Colonic mucosa (tissue), 4 donors: ENCODE measurements around the gene WNK1. TPM values are rescaled to one million over a fixed set of nuclear protein-coding genes. Genes with fewer than 3 reads are reported as not detected.
"Not testable (repeated sequence)": the region's sequence is repeated elsewhere in the genome, so short reads cannot be mapped to it uniquely, and the experiment has no call there.

Source experiments
- DNase-seq: peaks from one replicate; pipeline ENCODE4 v3.0.0-alpha.2; 2020
- H3K27ac ChIP-seq: fragments of 200-600 bp; one replicate; pipeline ENCODE4 v1.8.0; 2021
- H3K27me3 ChIP-seq: fragments of 200-600 bp; one replicate; pipeline ENCODE4 v1.8.0; 2021
- H3K36me3 ChIP-seq: fragments of 200-600 bp; one replicate; pipeline ENCODE4 v1.8.0; 2021
- H3K4me1 ChIP-seq: fragments of 200-600 bp; one replicate; pipeline ENCODE4 v1.8.0; 2021; ENCODE audit warnings: mild to moderate bottlenecking
- H3K4me3 ChIP-seq: fragments of 200-600 bp; one replicate; pipeline ENCODE4 v1.8.0; 2021
- H3K9ac ChIP-seq, 2 donors: one replicate each; pipeline ENCODE4 v1.7.0; 2013; ENCODE audit warnings: control low read depth in 2 of 2, low read depth in 2 of 2, low read length in 2 of 2
- H3K9me3 ChIP-seq: fragments of 200-600 bp; one replicate; pipeline ENCODE4 v1.8.0; 2021
- intact Hi-C: fragments of 100-400 bp; cut with DNase I; formaldehyde crosslinking; loops from one replicate; pipeline ENCODE4 v1.14.1; 2022
- total RNA-seq, 2 donors: library from RNA; stranded (reverse); fragmentation: NEBNext Ultra II Directional in 1 of 2; extraction: Animal tissue kit (Norgen Biotek cat#: 25700) in 1 of 2; gene quantifications; one replicate each; pipeline ENCODE4 v1.2.1, GENCODE V29; 2021
- TF ChIP-seq, protein P1 (sequence below): fragments of 200-600 bp; IDR thresholded peaks from one replicate; pipeline ENCODE4 v1.8.0; 2022; ENCODE audit warnings: antibody characterized with exemption, mild to moderate bottlenecking
- donor health status: healthy.
- donor health status: DM: no; HTN: no; CAD: no.
- donor health status: DM: no; HTN: no; CAD: no.

The WNK1 gene
- total RNA-seq, 2 donors from 2014 or later, result 81.8 to 85.8 TPM

- Histone ChIP-seq H3K27ac (no peak overlapping the region), H3K4me1 (peaks cover 3% of the 10 kb centered on the region), H3K9ac (no peak overlapping the region), H3K4me3 (no peak overlapping the region), H3K36me3 (no peaks in the 10 kb centered on the region), H3K27me3 (no peaks in the 10 kb centered on the region), H3K9me3 (no peaks in the 10 kb centered on the region)
- no peak for DNase-seq
- intact Hi-C loops, result no loop called here
- TF ChIP-seq, protein P1, sequence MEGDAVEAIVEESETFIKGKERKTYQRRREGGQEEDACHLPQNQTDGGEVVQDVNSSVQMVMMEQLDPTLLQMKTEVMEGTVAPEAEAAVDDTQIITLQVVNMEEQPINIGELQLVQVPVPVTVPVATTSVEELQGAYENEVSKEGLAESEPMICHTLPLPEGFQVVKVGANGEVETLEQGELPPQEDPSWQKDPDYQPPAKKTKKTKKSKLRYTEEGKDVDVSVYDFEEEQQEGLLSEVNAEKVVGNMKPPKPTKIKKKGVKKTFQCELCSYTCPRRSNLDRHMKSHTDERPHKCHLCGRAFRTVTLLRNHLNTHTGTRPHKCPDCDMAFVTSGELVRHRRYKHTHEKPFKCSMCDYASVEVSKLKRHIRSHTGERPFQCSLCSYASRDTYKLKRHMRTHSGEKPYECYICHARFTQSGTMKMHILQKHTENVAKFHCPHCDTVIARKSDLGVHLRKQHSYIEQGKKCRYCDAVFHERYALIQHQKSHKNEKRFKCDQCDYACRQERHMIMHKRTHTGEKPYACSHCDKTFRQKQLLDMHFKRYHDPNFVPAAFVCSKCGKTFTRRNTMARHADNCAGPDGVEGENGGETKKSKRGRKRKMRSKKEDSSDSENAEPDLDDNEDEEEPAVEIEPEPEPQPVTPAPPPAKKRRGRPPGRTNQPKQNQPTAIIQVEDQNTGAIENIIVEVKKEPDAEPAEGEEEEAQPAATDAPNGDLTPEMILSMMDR, result no peak
These were observed 54.8 kb downstream of the WNK1 start for GRCh38 chr12:807041-807735.

DNA sequence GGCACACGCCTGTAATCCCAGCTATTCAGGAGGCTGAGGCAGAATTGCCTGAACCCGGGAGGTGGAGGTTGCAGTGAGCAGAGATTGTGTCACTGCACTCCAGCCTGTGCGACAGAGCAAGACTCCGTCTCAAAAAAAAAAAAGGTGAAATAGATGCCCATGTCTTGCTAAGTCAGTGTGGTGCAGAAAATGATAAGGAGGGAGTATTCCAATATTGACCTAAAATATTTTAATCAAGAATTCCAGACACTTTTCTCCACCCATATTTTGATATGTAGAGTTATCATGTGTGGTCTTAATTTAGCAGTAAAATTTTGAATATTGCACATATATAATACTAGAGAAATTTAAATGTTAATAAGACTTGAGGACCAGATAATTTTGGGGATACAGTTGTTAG lies 57.7 kb downstream of the WNK1 start:
- no peak for DNase-seq
- Histone ChIP-seq H3K36me3 (no peaks in the 10 kb centered on the region), H3K9me3 (no peaks in the 10 kb centered on the region), H3K27ac (no peak overlapping the region), H3K4me3 (no peak overlapping the region), H3K9ac (no peak overlapping the region), H3K27me3 (no peaks in the 10 kb centered on the region), H3K4me1 (peaks cover 3% of the 10 kb centered on the region)
- TF ChIP-seq, protein P1, result no peak
- intact Hi-C loops, result loop anchor here (10.0 kb wide), 2 partner anchors 55 to 145 kb away; partner anchors contain the start of gene WNK1

GRCh38 chr12:810671-811415 lies 58.5 kb downstream of the WNK1 start:
- Histone ChIP-seq H3K27ac (no peak overlapping the region), H3K9me3 (no peaks in the 10 kb centered on the region), H3K4me3 (no peak overlapping the region), H3K4me1 (peaks cover 3% of the 10 kb centered on the region), H3K36me3 (no peaks in the 10 kb centered on the region), H3K27me3 (no peaks in the 10 kb centered on the region), H3K9ac (no peak overlapping the region)
- TF ChIP-seq, protein P1, result no peak
- intact Hi-C loops, result loop anchor here (10.0 kb wide), 2 partner anchors 56 to 144 kb away; partner anchors contain the start of gene WNK1
- DNase-seq, result no peak

GRCh38 chr12:812950-813349 lies 60.6 kb downstream of the WNK1 start:
- intact Hi-C loops, result loop anchor here (10.0 kb wide), 2 partner anchors 58 to 142 kb away; partner anchors contain the start of gene WNK1
- Histone ChIP-seq H3K9ac (no peak overlapping the region), H3K9me3 (no peaks in the 10 kb centered on the region), H3K36me3 (no peaks in the 10 kb centered on the region), H3K27ac (no peak overlapping the region), H3K27me3 (no peaks in the 10 kb centered on the region), H3K4me3 (no peak overlapping the region), H3K4me1 (no peaks in the 10 kb centered on the region)
- TF ChIP-seq, protein P1, result no peak
- no peak for DNase-seq

DNA sequence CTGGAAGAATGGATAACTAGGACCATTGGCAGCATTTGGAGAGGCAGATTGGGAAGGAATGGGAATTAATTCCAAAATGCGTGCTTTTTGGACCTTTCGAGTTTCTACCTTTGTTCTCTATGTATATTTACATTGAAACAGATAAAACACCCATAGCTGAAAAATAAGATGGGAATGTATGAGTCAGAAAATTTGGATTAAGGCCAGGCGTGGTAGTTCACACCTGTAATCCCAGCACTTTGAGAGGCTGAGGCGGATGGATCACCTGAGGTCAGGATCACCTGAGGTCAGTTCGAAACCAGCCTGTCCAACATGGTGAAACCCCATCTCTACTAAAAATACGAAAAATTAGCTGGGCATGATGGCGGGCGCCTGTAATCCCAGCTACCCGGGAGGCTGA lies 65.1 kb downstream of the WNK1 start:
- intact Hi-C loops, result loop anchor here (10.0 kb wide), 2 partner anchors 63 to 137 kb away; partner anchors contain the start of gene WNK1
- H3K27ac ChIP-seq, H3K9me3 ChIP-seq: not testable (repeated sequence)

More for the DNA sequence above, 65.1 kb downstream of the WNK1 start:
- not testable (repeated sequence) for H3K27me3 ChIP-seq, DNase-seq, H3K36me3 ChIP-seq, H3K4me1 ChIP-seq, H3K9ac ChIP-seq, H3K4me3 ChIP-seq
